ENCODE data around the gene KLHL33.

KLHL33 gene

GRCh38 chr14:20416223-20416622 lies 19.7 kb downstream of the KLHL33 start:
- DNase-seq (ENCODE audit: low spot score), result no peak

- peak; percentile 29 for DNase-seq (ENCODE audit: low spot score)
These were observed 20.2 kb downstream of the KLHL33 start for GRCh38 chr14:20415782-20416206.

GRCh38 chr14:20413744-20414082 lies 22.3 kb downstream of the KLHL33 start:
- no peak for DNase-seq (ENCODE audit: low spot score)

GRCh38 chr14:20412876-20413743 lies 22.9 kb downstream of the KLHL33 start, which contains the start of gene TEP1:
TEP1 (minus strand) TSS chr14:20413501; CDS start chr14:20408439, 5,062 bp downstream.
- DNase-seq (ENCODE audit: low spot score), result peak; percentile 26

- no peak for DNase-seq (ENCODE audit: low spot score)
These were observed 23.6 kb downstream of the KLHL33 start for GRCh38 chr14:20412411-20412810.

GRCh38 chr14:20409226-20409625 lies 26.7 kb downstream of the KLHL33 start:
- DNase-seq (ENCODE audit: low spot score), result no peak

- no peak for DNase-seq (ENCODE audit: low spot score)
These were observed 32.4 kb downstream of the KLHL33 start for GRCh38 chr14:20403521-20403920.

- no peak for DNase-seq (ENCODE audit: low spot score)
These were observed 34.9 kb downstream of the KLHL33 start for GRCh38 chr14:20400965-20401593.

- no peak for DNase-seq (ENCODE audit: low spot score)
These were observed 35.4 kb downstream of the KLHL33 start for GRCh38 chr14:20400589-20400964.

GRCh38 chr14:20397511-20397910 lies 38.5 kb downstream of the KLHL33 start:
- no peak for DNase-seq (ENCODE audit: low spot score)

- DNase-seq (ENCODE audit: low spot score), result no peak
These were observed 44.5 kb downstream of the KLHL33 start for GRCh38 chr14:20391505-20391904.

GRCh38 chr14:20388159-20388558 lies 47.8 kb downstream of the KLHL33 start:
- DNase-seq (ENCODE audit: low spot score), result no peak

- no peak for DNase-seq (ENCODE audit: low spot score)
These were observed 48.4 kb downstream of the KLHL33 start for GRCh38 chr14:20387576-20387975.

- no peak for DNase-seq (ENCODE audit: low spot score)
These were observed 49.6 kb downstream of the KLHL33 start for GRCh38 chr14:20386276-20386855.

- DNase-seq (ENCODE audit: low spot score), result no peak
These were observed 51.1 kb downstream of the KLHL33 start for GRCh38 chr14:20384886-20385285.

- DNase-seq (ENCODE audit: low spot score), result no peak
These were observed 51.6 kb downstream of the KLHL33 start for GRCh38 chr14:20384321-20384720.

- DNase-seq (ENCODE audit: low spot score), result no peak
These were observed 52.3 kb downstream of the KLHL33 start for GRCh38 chr14:20383636-20384035.

GRCh38 chr14:20383032-20383431 lies 52.9 kb downstream of the KLHL33 start:
- no peak for DNase-seq (ENCODE audit: low spot score)

GRCh38 chr14:20382526-20382925 lies 53.4 kb downstream of the KLHL33 start:
- no peak for DNase-seq (ENCODE audit: low spot score)

- no peak for DNase-seq (ENCODE audit: low spot score)
These were observed 54.6 kb downstream of the KLHL33 start for GRCh38 chr14:20381341-20381740.

- DNase-seq (ENCODE audit: low spot score), result no peak
These were observed 55.3 kb downstream of the KLHL33 start for GRCh38 chr14:20380681-20381080.

- DNase-seq (ENCODE audit: low spot score), result no peak
These were observed 56.2 kb downstream of the KLHL33 start for GRCh38 chr14:20379743-20380142.

- no peak for DNase-seq (ENCODE audit: low spot score)
These were observed 58.8 kb downstream of the KLHL33 start for GRCh38 chr14:20377171-20377570.

All from SK-N-DZ (cell line).